HG03432 (cell line): ENCODE results near the gene TRUB1.

Experiments
- ATAC-seq: cut with Tn5 transposase; IDR thresholded peaks from one replicate; pipeline ENCODE4 v1.9.1; 2021; ENCODE audit warnings: mild to moderate bottlenecking, moderate library complexity; ENCODE audit not compliant: unreplicated experiment

The TRUB1 gene

DNA sequence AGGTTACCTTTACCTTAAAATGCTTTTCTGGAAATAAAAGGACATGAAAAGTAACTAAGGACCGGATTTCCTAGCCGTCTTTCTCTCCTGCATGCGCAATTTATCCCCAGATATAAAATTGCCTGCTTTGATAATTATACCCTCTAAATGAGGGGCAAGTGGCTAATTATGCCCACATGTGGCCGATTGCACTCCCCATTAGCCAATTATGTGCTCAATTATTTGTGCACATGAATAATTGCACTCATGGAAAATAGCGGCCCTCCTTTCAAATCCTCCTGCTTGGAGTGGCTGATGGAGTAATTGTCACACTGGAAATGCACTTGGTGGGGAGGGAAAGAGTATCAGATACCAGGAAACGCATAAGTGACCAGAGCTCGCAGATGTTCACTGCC lies 88.7 kb downstream of the TRUB1 start:
- no peak for ATAC-seq
